GM12878 (cell line): Measurements from ENCODE around the gene CACFD1. TPM values are rescaled to one million over a fixed set of nuclear protein-coding genes. Genes with fewer than 3 reads are reported as not detected.

Experiments used
- ATAC-seq: fragments of 200-7000 bp; cut with Tn5 transposase; 3 replicates; pipeline ENCODE4 v1.9.1; 2020; ENCODE audit warnings: mild to moderate bottlenecking, moderate library complexity
- BruUV-seq: library from RNA; stranded (reverse); fragments of 400-500 nt; replicated peaks from 2 replicates; lab custom pipeline; 2021; lab: Mats Ljungman, UMichigan
- CTCF ChIA-PET: fragments of 300-600 bp; sonication (Branson Sonifier 250); formaldehyde crosslinking; extraction: SDS; loops from one replicate; lab custom pipeline; 2021; ENCODE audit warnings: inconsistent platforms; lab: Yijun Ruan, JAX
- POLR2A ChIA-PET: fragments of 350-600 bp; formaldehyde crosslinking; extraction: SDS; loops from one replicate; lab custom pipeline; 2021; ENCODE audit warnings: inconsistent platforms; lab: Charles Lee
- RAD21 ChIA-PET: fragments of 300-600 bp; sonication (Branson Sonifier 250); formaldehyde crosslinking; loops from one replicate; lab custom pipeline; 2023; ENCODE audit warnings: antibody characterized with exemption; ENCODE audit not compliant: unreplicated experiment; lab: Charles Lee
- SMC1A ChIA-PET: fragments of 300-600 bp; sonication (Branson Sonifier 250); formaldehyde crosslinking; loops from one replicate; lab custom pipeline; 2023; ENCODE audit not compliant: unreplicated experiment, uncharacterized antibody; lab: Charles Lee
- DNase-seq: peaks from one replicate; pipeline ENCODE4 v3.0.0-alpha.2; 2011; ENCODE audit warnings: low read depth, low spot score
- FAIRE-seq: peaks from 3 replicates; lab custom pipeline; 2011; peaks lifted over from hg19 to GRCh38; lab: Jason Lieb, UNC
- H2AFZ ChIP-seq: 2 replicates; pipeline ENCODE4 v1.6.0; 2011; ENCODE audit warnings: low read depth, low read length, control low read depth; ENCODE audit not compliant: control insufficient read depth
- H3K27ac ChIP-seq: 2 replicates; pipeline ENCODE4 v1.5.1; 2011; ENCODE audit warnings: control low read depth; ENCODE audit not compliant: control insufficient read depth, insufficient read depth
- H3K27me3 ChIP-seq, 2 experiments: replicated peaks in 1 of 2; 2 replicates each; pipeline versions ENCODE4 v1.6.0 to v1.6.1; 2011; ENCODE audit warnings: low read length in 1 of 2; ENCODE audit not compliant: control insufficient read depth in 2 of 2, insufficient read depth in 2 of 2
- H3K36me3 ChIP-seq, 2 experiments: 2 replicates each; pipeline ENCODE4 v1.5.1; 2011; ENCODE audit warnings: low read length in 1 of 2; ENCODE audit not compliant: control insufficient read depth in 2 of 2, insufficient read depth in 2 of 2
- H3K4me1 ChIP-seq: 2 replicates; pipeline ENCODE4 v1.6.1; 2011; ENCODE audit warnings: mild to moderate bottlenecking, low read length, moderate library complexity, mixed read lengths; ENCODE audit not compliant: control insufficient read depth, insufficient read depth
- H3K4me2 ChIP-seq: 2 replicates; pipeline ENCODE4 v1.6.0; 2011; ENCODE audit warnings: control low read depth; ENCODE audit not compliant: control insufficient read depth, insufficient read depth
- H3K4me3 ChIP-seq: fragments of 200-600 bp; sonication (generic); 2 replicates; pipeline ENCODE4 v1.5.1; 2016
- H3K79me2 ChIP-seq: 2 replicates; pipeline ENCODE4 v1.6.0; 2011; ENCODE audit warnings: low read length; ENCODE audit not compliant: control insufficient read depth, insufficient read depth
- H3K9ac ChIP-seq: 2 replicates; pipeline ENCODE4 v1.8.0; 2011; ENCODE audit warnings: low read length, control low read depth, mixed read lengths; ENCODE audit not compliant: control insufficient read depth, insufficient read depth
- H3K9me3 ChIP-seq: replicated peaks from 3 replicates; pipeline ENCODE4 v1.5.1; 2011; ENCODE audit warnings: mild to moderate bottlenecking, low read length; ENCODE audit not compliant: control insufficient read depth, insufficient read depth
- H4K20me1 ChIP-seq: 2 replicates; pipeline ENCODE4 v1.6.0; 2011; ENCODE audit not compliant: control insufficient read depth, insufficient read depth
- CHD2 ChIP-seq: IDR thresholded peaks from 2 replicates; pipeline ENCODE4 v1.6.1; 2011; ENCODE audit warnings: low read depth, low read length, improper control_type of control experiment, borderline replicate concordance
- FOXM1 ChIP-seq: IDR thresholded peaks from 2 replicates; pipeline ENCODE4 v1.6.1; 2012; ENCODE audit warnings: low read depth, mild to moderate bottlenecking, inconsistent platforms, low read length, moderate library complexity
- GABPA ChIP-seq: IDR thresholded peaks from 2 replicates; pipeline ENCODE4 v1.6.1; 2014; ENCODE audit warnings: antibody characterized with exemption, low read depth, mild to moderate bottlenecking, inconsistent platforms
- HDAC2 ChIP-seq: fragments of 200-600 bp; sonication (generic); IDR thresholded peaks from 2 replicates; pipeline ENCODE4 v1.6.1; 2017
- JUND ChIP-seq: IDR thresholded peaks from 2 replicates; pipeline ENCODE4 v1.6.1; 2012; ENCODE audit warnings: low read depth, mild to moderate bottlenecking, low read length, improper control_type of control experiment, moderate library complexity
- NFYA ChIP-seq: IDR thresholded peaks from 2 replicates; pipeline ENCODE4 v1.6.1; 2011; ENCODE audit warnings: low read depth, mild to moderate bottlenecking, low read length, improper control_type of control experiment, borderline replicate concordance
- NR2C1 ChIP-seq: fragments of 450-650 bp; IDR thresholded peaks from 2 replicates; pipeline ENCODE4 v1.6.1; 2017; ENCODE audit warnings: antibody characterized with exemption, mild to moderate bottlenecking, moderate library complexity
- STAT1 ChIP-seq: fragments of 450-650 bp; conservative IDR thresholded peaks from 2 replicates; pipeline ENCODE4 v1.6.1; 2014; ENCODE audit warnings: antibody characterized with exemption, mild to moderate bottlenecking
- WGBS: methylation state at CpG from one replicate; pipeline ENCODE4 v1.1.6; 2016; ENCODE audit warnings: low lambda C conversion rate; ENCODE audit not compliant: insufficient replicate concordance, insufficient coverage; ENCODE audit errors: missing lambda C conversion rate; 5-methylcytosine and 5-hydroxymethylcytosine counted together
- in situ Hi-C: fragments of 300-500 bp; cut with MboI; formaldehyde crosslinking; loops from 9 replicates; pipeline ENCODE4 v1.14.3; 2018; ENCODE audit warnings: mixed read lengths
- intact Hi-C: fragments of 100-400 bp; cut with micrococcal nuclease; formaldehyde crosslinking; loops from one replicate; pipeline ENCODE4 v1.14.2; 2022; ENCODE audit not compliant: unreplicated experiment
- polyA plus RNA-seq, 11 experiments: library from polyadenylated mRNA; depleted of rRNA in 4 of 11; unstranded in 6 of 11; stranded (reverse) in 5 of 11; fragments of >200 nt; fragmentation: Nextera tagmentation in 4 of 11; fragmentation: Illumina TruSeq in 1 of 11; extraction: Ambion mirVana in 4 of 11; extraction: Trizol in 1 of 11; gene quantifications; 1 replicate in 1 of 11; 2 replicates in 10 of 11; pipeline versions ENCODE4 v1.2.1 to v1.2.3, GENCODE V29; 2011 to 2016; ENCODE audit warnings: inconsistent platforms in 2 of 11, missing spikeins in 2 of 11, low read depth in 1 of 11
- total RNA-seq, 4 experiments: library from RNA; depleted of rRNA in 3 of 4; stranded (reverse); fragments of >200 nt in 3 of 4; fragmentation: Illumina TruSeq in 1 of 4; extraction: Trizol in 1 of 4; gene quantifications; 2 replicates each; pipeline versions ENCODE4 v1.2.1 to v1.2.3, GENCODE V29; 2013 to 2021
- TF ChIP-seq, protein P1 (sequence below): IDR thresholded peaks from 2 replicates; pipeline ENCODE4 v1.6.1; 2012; ENCODE audit warnings: improper control_type of control experiment, low read depth, low read length; ENCODE audit not compliant: insufficient replicate concordance
- TF ChIP-seq, protein P2 (sequence below): IDR thresholded peaks from 2 replicates; pipeline ENCODE4 v1.6.1; 2012; ENCODE audit warnings: low read length, inconsistent platforms
- TF ChIP-seq, protein P3 (sequence below): IDR thresholded peaks from 2 replicates; pipeline ENCODE4 v1.6.1; 2011; ENCODE audit warnings: borderline replicate concordance, low read depth, mild to moderate bottlenecking, moderate library complexity, mixed read lengths, low read length; ENCODE audit not compliant: insufficient read depth; ENCODE audit errors: extremely low read length
- TF ChIP-seq, protein P4 (sequence below): fragments of 450-650 bp; IDR thresholded peaks from 2 replicates; pipeline ENCODE4 v1.6.1; 2014; ENCODE audit warnings: mild to moderate bottlenecking

The CACFD1 gene
- total and polyA plus RNA-seq, 10 of the 15 experiments (the other 5 are each of a cell fraction or from before 2014, with no cell fraction given), result 0.09 to 5.8 (median 1.4) TPM; not detected in 1

DNA sequence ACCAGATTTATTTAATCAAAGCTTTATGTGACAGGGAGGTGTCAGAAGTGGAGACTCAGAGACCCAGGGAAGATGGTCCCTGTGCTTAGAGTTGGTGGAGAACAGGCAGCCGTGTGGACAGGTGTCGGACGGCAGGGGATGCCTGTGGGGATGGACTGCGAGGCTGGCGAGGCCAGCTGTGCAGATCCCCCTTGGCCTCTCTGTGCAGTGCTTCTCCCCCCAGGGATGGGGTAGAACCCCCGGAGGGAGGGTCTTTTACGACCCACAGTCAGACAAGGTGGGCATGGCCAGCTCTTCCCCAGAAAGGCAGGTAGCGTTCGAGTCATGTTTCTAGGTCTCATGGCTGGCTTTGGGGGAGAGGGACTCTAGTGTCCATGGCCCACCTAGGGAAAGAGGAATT, 23.8 kb downstream of the CACFD1 start (continued):
- TF ChIP-seq, protein P1, sequence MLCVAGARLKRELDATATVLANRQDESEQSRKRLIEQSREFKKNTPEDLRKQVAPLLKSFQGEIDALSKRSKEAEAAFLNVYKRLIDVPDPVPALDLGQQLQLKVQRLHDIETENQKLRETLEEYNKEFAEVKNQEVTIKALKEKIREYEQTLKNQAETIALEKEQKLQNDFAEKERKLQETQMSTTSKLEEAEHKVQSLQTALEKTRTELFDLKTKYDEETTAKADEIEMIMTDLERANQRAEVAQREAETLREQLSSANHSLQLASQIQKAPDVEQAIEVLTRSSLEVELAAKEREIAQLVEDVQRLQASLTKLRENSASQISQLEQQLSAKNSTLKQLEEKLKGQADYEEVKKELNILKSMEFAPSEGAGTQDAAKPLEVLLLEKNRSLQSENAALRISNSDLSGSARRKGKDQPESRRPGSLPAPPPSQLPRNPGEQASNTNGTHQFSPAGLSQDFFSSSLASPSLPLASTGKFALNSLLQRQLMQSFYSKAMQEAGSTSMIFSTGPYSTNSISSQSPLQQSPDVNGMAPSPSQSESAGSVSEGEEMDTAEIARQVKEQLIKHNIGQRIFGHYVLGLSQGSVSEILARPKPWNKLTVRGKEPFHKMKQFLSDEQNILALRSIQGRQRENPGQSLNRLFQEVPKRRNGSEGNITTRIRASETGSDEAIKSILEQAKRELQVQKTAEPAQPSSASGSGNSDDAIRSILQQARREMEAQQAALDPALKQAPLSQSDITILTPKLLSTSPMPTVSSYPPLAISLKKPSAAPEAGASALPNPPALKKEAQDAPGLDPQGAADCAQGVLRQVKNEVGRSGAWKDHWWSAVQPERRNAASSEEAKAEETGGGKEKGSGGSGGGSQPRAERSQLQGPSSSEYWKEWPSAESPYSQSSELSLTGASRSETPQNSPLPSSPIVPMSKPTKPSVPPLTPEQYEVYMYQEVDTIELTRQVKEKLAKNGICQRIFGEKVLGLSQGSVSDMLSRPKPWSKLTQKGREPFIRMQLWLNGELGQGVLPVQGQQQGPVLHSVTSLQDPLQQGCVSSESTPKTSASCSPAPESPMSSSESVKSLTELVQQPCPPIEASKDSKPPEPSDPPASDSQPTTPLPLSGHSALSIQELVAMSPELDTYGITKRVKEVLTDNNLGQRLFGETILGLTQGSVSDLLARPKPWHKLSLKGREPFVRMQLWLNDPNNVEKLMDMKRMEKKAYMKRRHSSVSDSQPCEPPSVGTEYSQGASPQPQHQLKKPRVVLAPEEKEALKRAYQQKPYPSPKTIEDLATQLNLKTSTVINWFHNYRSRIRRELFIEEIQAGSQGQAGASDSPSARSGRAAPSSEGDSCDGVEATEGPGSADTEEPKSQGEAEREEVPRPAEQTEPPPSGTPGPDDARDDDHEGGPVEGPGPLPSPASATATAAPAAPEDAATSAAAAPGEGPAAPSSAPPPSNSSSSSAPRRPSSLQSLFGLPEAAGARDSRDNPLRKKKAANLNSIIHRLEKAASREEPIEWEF, result no peak
- TF ChIP-seq, all 136 proteins: peak for 0

DNA sequence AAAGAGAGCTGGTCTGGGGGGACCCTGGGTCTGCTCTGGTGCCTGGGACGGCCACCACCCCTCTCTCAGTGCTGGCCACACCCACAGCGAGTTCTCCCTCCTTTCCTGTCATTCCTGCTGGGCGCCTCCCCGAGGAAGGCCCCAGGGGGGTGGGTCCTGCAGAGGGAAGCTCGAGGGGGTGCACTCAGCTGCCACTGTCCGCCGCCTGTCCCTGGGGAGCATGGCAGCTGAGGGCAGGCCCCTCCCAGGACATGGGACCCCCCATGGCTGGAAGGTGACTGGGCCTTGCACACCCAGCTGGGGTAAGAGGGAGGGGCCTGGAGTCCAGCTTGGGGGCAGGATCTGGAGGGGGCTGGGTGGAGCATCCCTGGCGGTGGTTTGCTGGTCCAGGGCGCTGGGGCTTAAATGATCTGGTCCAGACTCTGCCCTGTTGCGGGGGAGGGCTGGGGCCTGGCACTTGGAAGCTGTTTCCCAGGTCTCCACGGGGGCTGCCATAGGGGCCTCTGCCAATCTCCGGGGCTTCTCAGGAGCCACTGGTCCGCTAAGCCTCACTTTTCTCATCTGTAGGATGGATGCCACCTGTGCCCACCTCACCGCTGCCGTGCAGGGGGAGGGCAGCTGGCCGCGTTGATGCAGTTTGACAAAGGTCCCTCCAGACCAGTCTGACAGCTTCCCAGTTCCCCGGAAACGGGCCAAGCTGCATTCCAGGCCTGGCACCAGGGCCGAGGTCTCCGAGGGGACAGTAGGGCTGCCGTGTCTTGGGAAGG, 25.1 kb downstream of the CACFD1 start:
- ChIA-PET POLR2A (interaction anchor here (0.6 kb wide), 1 partner anchor 336 kb away, joined by 4 read pairs; no protein-coding TSS in a partner anchor), CTCF (interaction anchor here (0.6 to 7.7 kb wide), 5 partner anchors 11 to 463 kb away, joined by 3 to 61 read pairs (median 3); no protein-coding TSS in a partner anchor), SMC1A (interaction anchor here (0.6 to 2.5 kb wide), 2 partner anchors 127 to 298 kb away, joined by 3 to 14 read pairs; no protein-coding TSS in a partner anchor), RAD21 (interaction anchor here (0.7 to 2.2 kb wide), 3 partner anchors 46 to 435 kb away, joined by 3 to 7 read pairs (median 3); no protein-coding TSS in a partner anchor)
- H3K27ac ChIP-seq, result no peak overlapping the region
- no peaks in the 10 kb centered on the region for H3K36me3 ChIP-seq
- H3K4me1 ChIP-seq, result peaks cover 3% of the 10 kb centered on the region
- H2AFZ ChIP-seq, result no peak overlapping the region
- ATAC-seq (no peak), DNase-seq (no peak), FAIRE-seq (no peak)
- intact Hi-C loops (loop anchor here (10.0 kb wide), 1 partner anchor 460 kb away; no protein-coding TSS in a partner anchor), in situ Hi-C loops (loop anchor here (5.0 kb wide), 2 partner anchors 78 to 298 kb away; no protein-coding TSS in a partner anchor)
- 48% methylated on average over 22 of the region's 22 CpGs for WGBS
- H3K79me2 ChIP-seq, result no peaks in the 10 kb centered on the region
- no peak overlapping the region for H3K9ac ChIP-seq
- no peak overlapping the region for H3K4me3 ChIP-seq
- H3K4me2 ChIP-seq, result no peak overlapping the region
- H4K20me1 ChIP-seq, result no peaks in the 10 kb centered on the region
- no peaks in the 10 kb centered on the region; a peak in 3 of 4 replicates for H3K27me3 ChIP-seq
- BruUV-seq, result no TSS peak
- H3K9me3 ChIP-seq, result no peaks in the 10 kb centered on the region; the same call in 2 of the 3 replicates
- TF ChIP-seq JUND, result no peak
- TF ChIP-seq FOXM1, result no peak
- TF ChIP-seq NFYA, result no peak
- no peak for TF ChIP-seq GABPA
- TF ChIP-seq, protein P2, sequence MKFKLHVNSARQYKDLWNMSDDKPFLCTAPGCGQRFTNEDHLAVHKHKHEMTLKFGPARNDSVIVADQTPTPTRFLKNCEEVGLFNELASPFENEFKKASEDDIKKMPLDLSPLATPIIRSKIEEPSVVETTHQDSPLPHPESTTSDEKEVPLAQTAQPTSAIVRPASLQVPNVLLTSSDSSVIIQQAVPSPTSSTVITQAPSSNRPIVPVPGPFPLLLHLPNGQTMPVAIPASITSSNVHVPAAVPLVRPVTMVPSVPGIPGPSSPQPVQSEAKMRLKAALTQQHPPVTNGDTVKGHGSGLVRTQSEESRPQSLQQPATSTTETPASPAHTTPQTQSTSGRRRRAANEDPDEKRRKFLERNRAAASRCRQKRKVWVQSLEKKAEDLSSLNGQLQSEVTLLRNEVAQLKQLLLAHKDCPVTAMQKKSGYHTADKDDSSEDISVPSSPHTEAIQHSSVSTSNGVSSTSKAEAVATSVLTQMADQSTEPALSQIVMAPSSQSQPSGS, result no peak
- TF ChIP-seq, protein P3, sequence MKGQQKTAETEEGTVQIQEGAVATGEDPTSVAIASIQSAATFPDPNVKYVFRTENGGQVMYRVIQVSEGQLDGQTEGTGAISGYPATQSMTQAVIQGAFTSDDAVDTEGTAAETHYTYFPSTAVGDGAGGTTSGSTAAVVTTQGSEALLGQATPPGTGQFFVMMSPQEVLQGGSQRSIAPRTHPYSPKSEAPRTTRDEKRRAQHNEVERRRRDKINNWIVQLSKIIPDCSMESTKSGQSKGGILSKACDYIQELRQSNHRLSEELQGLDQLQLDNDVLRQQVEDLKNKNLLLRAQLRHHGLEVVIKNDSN, result no peak
- no peak for TF ChIP-seq NR2C1
- no peak for TF ChIP-seq STAT1
- TF ChIP-seq, protein P4, sequence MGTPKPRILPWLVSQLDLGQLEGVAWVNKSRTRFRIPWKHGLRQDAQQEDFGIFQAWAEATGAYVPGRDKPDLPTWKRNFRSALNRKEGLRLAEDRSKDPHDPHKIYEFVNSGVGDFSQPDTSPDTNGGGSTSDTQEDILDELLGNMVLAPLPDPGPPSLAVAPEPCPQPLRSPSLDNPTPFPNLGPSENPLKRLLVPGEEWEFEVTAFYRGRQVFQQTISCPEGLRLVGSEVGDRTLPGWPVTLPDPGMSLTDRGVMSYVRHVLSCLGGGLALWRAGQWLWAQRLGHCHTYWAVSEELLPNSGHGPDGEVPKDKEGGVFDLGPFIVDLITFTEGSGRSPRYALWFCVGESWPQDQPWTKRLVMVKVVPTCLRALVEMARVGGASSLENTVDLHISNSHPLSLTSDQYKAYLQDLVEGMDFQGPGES, result no peak
- no peak for TF ChIP-seq CHD2
- TF ChIP-seq HDAC2, result no peak
